ENCODE measurements around the gene ETS1. TPM values are rescaled to one million over a fixed set of nuclear protein-coding genes. Genes with fewer than 3 reads are reported as not detected.
A peak's percentile ranks its signal among the peaks of the same experiment; 100 is the strongest.

ETS1 gene
- polyA plus RNA-seq, 1 experiment: 32.3 TPM

GRCh38 chr11:128482092-128482491, 105.3 kb downstream of the ETS1 start:
- Histone ChIP-seq H3K4me3 (ENCODE audit: low read depth, low read length) (no peak overlapping the region), H3K27me3 (ENCODE audit: control insufficient read depth, insufficient read depth, low read length) (no peaks in the 10 kb centered on the region), H3K27ac (ENCODE audit: low read depth, low read length) (peak overlapping the region; percentile 42), H3K9me3 (ENCODE audit: control insufficient read depth, insufficient read depth, low read length) (no peaks in the 10 kb centered on the region)
- CTCF ChIA-PET: interaction anchor here (0.5 to 1.4 kb wide), 2 partner anchors 148 to 150 kb away, joined by 4 to 6 read pairs; no protein-coding TSS in a partner anchor
- TF ChIP-seq CTCF (IDR thresholded peaks at IDR 0.05; ENCODE audit: low read depth, low read length): no peak
- no peak for DNase-seq (ENCODE audit: low read depth, low spot score)
- POLR2A ChIA-PET: no interaction called here

- POLR2A ChIA-PET: interaction anchor here (0.6 kb wide), 2 partner anchors 68 to 287 kb away, joined by 4 read pairs; no protein-coding TSS in a partner anchor
- no peak for TF ChIP-seq CTCF (IDR thresholded peaks at IDR 0.05; ENCODE audit: low read depth, low read length)
- H3K27ac ChIP-seq (ENCODE audit: low read depth, low read length): no peak overlapping the region
- CTCF ChIA-PET: interaction anchor here (0.7 to 1.0 kb wide), 3 partner anchors 44 to 309 kb away, joined by 3 to 4 read pairs (median 3); no protein-coding TSS in a partner anchor
- H3K4me3 ChIP-seq (ENCODE audit: low read depth, low read length): no peak overlapping the region
- H3K27me3 ChIP-seq (ENCODE audit: control insufficient read depth, insufficient read depth, low read length): no peaks in the 10 kb centered on the region
- DNase-seq (ENCODE audit: low read depth, low spot score): peak; percentile 77
- no peaks in the 10 kb centered on the region for H3K9me3 ChIP-seq (ENCODE audit: control insufficient read depth, insufficient read depth, low read length)
These were observed 106.2 kb downstream of the ETS1 start for GRCh38 chr11:128481135-128481534.

GRCh38 chr11:128480665-128481064, 106.7 kb downstream of the ETS1 start:
- POLR2A ChIA-PET: interaction anchor here (0.6 kb wide), 2 partner anchors 68 to 286 kb away, joined by 4 read pairs; no protein-coding TSS in a partner anchor
- TF ChIP-seq CTCF (IDR thresholded peaks at IDR 0.05; ENCODE audit: low read depth, low read length): no peak

GRCh38 chr11:128480066-128480465, 107.3 kb downstream of the ETS1 start:
- ChIA-PET POLR2A (no interaction called here), CTCF (interaction anchor here (1.0 kb wide), 3 partner anchors 151 to 308 kb away, joined by 3 to 4 read pairs (median 3); no protein-coding TSS in a partner anchor)
- DNase-seq (ENCODE audit: low read depth, low spot score): no peak
- Histone ChIP-seq H3K9me3 (ENCODE audit: control insufficient read depth, insufficient read depth, low read length) (no peaks in the 10 kb centered on the region), H3K4me3 (ENCODE audit: low read depth, low read length) (no peak overlapping the region), H3K27ac (ENCODE audit: low read depth, low read length) (no peak overlapping the region), H3K27me3 (ENCODE audit: control insufficient read depth, insufficient read depth, low read length) (no peaks in the 10 kb centered on the region)
- no peak for TF ChIP-seq CTCF (IDR thresholded peaks at IDR 0.05; ENCODE audit: low read depth, low read length)

More at GRCh38 chr11:128480665-128481064, 106.7 kb downstream of the ETS1 start:
- CTCF ChIA-PET: interaction anchor here (0.7 to 1.0 kb wide), 5 partner anchors 45 to 308 kb away, joined by 3 to 4 read pairs (median 3); no protein-coding TSS in a partner anchor
- DNase-seq (ENCODE audit: low read depth, low spot score): no peak
- H3K9me3 ChIP-seq (ENCODE audit: control insufficient read depth, insufficient read depth, low read length): no peaks in the 10 kb centered on the region
- no peak overlapping the region for H3K4me3 ChIP-seq (ENCODE audit: low read depth, low read length)
- no peaks in the 10 kb centered on the region for H3K27me3 ChIP-seq (ENCODE audit: control insufficient read depth, insufficient read depth, low read length)
- no peak overlapping the region for H3K27ac ChIP-seq (ENCODE audit: low read depth, low read length)

- ChIA-PET POLR2A (no interaction called here), CTCF (interaction anchor here (0.8 to 1.6 kb wide), 2 partner anchors 151 to 322 kb away, joined by 3 to 5 read pairs; no protein-coding TSS in a partner anchor)
- no peak for TF ChIP-seq CTCF (IDR thresholded peaks at IDR 0.05; ENCODE audit: low read depth, low read length)
- no peak overlapping the region for H3K4me3 ChIP-seq (ENCODE audit: low read depth, low read length)
- H3K27ac ChIP-seq (ENCODE audit: low read depth, low read length): no peak overlapping the region
- no peak for DNase-seq (ENCODE audit: low read depth, low spot score)
- no peaks in the 10 kb centered on the region for H3K9me3 ChIP-seq (ENCODE audit: control insufficient read depth, insufficient read depth, low read length)
- no peaks in the 10 kb centered on the region for H3K27me3 ChIP-seq (ENCODE audit: control insufficient read depth, insufficient read depth, low read length)
These were observed 108.2 kb downstream of the ETS1 start for GRCh38 chr11:128479144-128479543.

Measured in AG04450 (cell line).